Posterior vena cava (tissue), 2 donors: ENCODE data around the gene RBM25. TPM values are rescaled to one million over a fixed set of nuclear protein-coding genes. Genes with fewer than 3 reads are reported as not detected.

Experiments used
- DNase-seq: peaks from one replicate; pipeline ENCODE4 v3.0.0-alpha.2; 2020; ENCODE audit warnings: low spot score
- intact Hi-C, 2 donors: fragments of 100-400 bp; cut with DNase I; formaldehyde crosslinking; loops; one replicate each; pipeline versions ENCODE4 v1.14.1 to v1.14.2; 2022 to 2023
- total RNA-seq, 2 donors: library from RNA; stranded (reverse); fragmentation: NEBNext Ultra II Directional; extraction: Animal tissue kit (Norgen Biotek cat#: 25700); gene quantifications; one replicate each; pipeline ENCODE4 v1.2.1, GENCODE V29; 2021
- donor health status: DM: yes; HTN: yes; CAD: no.
- donor health status: DM: yes; HTN: yes; CAD: no.

Gene RBM25
- total RNA-seq, 2 donors from 2014 or later, result 55.0 to 57.2 TPM

DNA sequence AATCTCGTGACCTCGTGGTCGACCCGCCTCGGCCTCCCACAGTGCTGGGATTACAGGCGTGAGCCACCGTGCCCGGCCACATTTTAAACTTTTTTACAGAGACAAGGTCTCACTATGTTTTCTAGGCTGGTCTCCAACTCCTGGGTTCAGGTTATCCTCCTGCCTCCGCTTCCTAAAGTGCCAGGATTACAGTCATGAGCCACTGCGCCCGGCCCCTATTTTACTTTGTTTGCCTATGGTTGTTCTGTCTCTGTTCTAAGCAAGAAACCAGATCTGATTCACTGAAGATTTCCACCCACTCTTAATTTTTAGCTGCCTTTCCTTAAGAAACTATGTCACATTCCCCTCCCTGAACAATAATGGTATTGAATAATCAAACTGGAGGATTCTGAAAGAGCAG lies 39.1 kb downstream of the RBM25 start:
- intact Hi-C loops, result no loop called here
- no peak for DNase-seq

DNA sequence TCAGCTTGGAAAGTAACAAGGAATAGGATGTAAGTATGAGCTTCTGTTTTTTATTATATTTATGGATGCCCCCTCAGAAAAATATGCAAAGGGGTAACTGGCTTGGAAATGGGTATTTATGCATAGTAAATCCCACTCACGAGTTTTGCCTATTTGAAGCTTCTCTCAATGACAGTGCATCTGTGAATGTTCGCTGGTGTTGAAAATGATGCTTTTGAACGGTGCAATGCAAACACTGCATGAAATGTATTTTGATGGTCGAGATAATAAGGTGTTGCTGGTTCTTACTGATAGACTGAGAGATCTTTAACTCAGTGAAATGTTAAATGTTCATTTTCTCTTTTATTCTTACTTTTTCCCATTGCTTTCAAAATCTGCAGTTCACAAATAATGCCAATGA lies 42.0 kb downstream of the RBM25 start:
- DNase-seq, result no peak
- intact Hi-C loops, result no loop called here

DNA sequence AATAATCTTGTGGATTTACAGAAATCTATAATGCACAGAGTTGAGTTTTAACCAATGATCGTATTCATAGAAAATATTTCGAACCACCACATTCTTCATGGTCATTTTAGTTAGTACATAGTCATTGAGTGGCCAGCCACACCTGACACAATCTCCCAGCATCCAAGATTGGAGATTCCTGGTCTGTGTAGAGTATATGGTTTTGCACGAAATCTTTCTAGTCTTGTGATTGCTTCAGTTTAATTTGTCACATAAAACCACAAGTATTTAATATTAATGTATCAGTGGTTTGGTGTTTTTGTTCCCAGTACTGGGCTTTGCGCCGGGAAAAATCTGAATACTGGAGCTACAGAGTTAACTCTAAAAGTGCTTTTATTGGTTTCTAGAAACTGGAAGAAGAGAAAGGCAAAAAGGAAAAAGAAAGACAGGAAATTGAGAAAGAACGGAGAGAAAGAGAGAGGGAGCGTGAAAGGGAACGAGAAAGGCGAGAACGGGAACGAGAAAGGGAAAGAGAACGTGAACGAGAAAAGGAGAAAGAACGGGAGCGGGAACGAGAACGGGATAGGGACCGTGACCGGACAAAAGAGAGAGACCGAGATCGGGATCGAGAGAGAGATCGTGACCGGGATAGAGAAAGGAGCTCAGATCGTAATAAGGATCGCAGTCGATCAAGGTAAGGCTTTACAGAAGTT lies 44.6 kb downstream of the RBM25 start:
- DNase-seq, result no peak
- intact Hi-C loops, result no loop called here

DNA sequence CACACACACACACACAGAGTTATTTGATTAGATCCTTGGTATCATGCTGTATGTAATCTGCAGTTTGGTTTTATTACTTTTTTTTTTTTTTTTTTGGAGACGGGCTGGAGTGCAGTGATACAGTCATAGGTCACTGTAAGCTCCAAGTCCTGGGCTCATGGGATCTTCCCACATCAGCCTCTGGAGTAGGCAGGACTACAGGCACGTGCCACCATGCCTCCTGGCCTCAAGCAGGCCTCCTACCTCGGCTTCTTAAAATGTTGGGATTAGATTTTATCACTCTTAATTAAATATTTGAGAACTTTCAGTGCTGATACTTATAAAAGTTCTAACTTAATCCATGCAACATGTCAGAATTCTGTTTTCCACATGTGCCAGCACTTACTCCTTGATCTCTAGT lies 46.7 kb downstream of the RBM25 start:
- DNase-seq, result no peak
- intact Hi-C loops, result no loop called here

DNA sequence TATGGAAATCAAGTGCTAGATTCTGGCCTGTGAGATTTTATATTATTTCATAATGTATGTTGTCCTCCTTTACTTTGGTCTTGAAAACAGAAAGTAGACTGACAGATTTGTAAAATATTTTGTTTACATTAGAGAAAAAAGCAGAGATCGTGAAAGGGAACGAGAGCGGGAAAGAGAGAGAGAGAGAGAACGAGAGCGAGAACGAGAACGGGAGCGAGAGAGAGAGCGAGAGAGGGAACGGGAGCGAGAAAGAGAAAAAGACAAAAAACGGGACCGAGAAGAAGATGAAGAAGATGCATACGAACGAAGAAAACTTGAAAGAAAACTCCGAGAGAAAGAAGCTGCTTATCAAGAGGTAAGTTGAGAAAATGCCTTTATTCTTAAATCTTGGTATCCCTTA lies 47.4 kb downstream of the RBM25 start:
- DNase-seq, result no peak
- intact Hi-C loops, result no loop called here

DNA sequence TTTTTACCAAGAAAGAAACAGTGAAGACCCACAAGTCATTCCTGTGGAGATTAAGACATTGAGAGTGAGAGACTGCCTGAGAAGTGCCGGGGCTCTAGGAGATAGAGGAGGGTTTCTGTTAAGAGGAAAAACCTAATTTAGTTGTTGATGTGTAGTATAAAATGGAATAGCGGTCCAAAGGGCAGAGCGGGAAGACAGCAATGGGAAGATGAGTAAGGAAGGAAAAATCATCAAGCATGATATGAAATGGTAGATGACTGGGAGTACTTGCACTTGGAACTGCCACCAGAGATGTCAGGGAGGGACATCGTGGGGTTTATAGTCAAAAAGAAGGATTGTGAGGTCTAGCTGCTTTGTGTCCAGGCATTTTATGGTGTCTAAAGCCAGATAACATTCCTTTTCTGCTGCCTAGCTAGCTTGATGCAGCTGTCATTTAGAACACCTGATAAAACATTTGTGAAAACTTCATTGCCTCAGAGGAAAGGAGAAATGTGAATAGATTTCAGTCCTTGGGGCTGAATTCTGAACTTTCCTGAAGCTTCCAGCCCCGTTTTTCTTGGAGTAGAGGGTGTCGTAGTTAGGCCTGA lies 57.8 kb downstream of the RBM25 start:
- intact Hi-C loops, result no loop called here
- no peak for DNase-seq

DNA sequence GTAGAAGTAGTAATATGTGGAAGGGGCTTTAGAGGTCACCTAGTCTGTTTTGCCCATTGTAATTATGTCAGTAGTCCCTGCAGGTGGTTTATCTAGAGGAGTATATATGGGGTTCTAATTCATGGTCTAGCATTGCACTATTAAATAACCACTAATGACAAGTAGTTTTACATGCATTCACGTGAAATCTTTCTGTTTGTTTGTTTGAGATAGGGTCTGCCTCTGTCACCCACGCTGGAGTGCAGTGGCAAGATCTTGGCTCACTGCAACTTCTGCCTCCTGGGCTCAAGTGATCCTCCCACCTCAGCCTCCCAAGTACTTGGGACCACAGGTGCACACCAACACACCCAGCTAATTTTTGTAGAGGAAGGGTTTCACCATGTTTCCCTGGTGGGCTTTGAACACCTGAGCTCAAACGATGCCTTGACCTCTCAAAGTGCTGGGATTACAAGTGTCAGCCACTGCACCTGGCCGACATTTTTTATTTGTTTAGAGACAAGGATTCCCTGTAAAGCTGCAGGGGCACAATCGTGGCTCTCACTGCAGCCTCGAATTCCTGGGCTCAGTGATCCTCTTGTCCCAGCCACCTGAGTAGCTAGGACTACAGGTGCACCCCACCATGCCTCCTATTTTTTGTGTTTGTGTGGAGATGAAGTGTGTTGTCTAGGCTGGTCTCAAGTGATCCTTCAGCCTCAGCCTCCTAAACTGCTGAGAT lies 66.0 kb downstream of the RBM25 start:
- intact Hi-C loops, result no loop called here
- DNase-seq, result no peak

DNA sequence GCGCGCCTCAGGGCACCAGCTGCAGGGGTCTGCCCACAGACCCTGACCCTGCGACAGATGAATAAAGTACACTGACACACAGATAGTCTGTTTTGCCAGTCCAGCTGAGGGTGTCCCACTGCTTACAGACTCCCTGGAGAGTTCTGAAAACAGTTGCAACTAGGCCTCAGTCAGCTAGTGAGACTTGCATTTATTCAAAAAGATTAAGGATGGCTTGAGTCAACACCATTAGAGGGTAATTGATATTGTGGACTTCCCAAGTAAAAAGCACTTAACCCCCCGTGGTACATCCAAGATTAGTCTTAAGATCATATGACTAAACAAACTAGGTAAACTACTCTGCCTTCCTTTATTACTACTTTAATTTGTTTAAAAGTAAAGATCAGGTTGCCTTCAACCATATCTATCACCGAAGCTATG lies 66.8 kb downstream of the RBM25 start:
- DNase-seq, result no peak
- intact Hi-C loops, result loop anchor here in 1 of 2 donors (1.0 kb wide), 1 partner anchor 17 kb away; no protein-coding TSS in a partner anchor

DNA sequence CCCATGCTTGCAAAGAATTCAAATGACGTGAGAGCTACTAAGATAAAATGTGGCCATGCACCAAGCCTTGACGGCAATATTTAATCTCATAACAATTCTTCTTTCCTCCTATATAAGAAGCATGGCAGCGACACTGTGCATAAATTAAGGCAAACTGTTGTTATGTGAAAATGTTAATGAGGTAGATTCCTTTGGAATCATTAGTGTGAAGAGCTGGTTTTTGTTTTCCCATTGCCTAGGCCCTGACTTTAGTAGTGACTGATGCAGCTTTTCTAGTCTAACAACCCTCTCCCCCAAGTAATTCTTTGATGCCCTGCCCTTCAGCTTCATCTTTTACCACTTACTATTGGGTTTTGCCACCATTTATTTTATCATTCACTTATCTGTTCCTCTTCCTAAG lies 67.4 kb downstream of the RBM25 start:
- intact Hi-C loops, result loop anchor here in 1 of 2 donors (1.0 kb wide), 1 partner anchor 17 kb away; no protein-coding TSS in a partner anchor
- no peak for DNase-seq

DNA sequence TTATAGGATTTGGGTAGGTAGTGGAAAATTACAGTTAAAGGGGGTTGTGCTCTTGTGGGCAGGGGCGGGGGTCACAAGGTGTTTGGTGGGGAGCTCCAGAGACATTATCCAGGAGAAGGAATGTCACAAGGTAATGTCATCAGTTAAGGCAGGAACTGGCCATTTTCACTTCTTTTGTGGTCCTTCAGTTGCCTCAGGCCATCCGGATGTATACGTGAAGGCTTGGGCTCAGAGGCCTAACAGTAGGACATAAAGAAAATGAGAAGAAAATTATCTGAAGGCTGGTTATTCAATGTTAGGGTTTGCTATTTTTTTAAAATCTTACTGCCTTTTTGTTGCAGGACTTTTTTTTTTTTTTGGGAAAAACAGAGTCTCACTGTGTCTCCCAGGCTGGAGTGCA lies 75.5 kb downstream of the RBM25 start:
- intact Hi-C loops, result no loop called here

DNA sequence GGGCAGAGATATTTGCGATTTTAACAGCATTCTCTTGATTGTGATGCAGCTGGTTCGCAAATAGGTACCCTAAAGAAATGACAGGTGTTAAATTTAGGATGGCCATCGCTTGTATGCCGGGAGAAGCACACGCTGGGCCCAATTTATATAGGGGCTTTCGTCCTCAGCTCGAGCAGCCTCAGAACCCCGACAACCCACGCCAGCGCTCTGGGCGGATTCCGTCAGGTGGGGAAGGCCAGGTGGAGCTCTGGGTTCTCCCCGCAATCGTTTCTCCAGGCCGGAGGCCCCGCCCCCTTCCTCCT lies 77.7 kb downstream of the RBM25 start:
- no peak for DNase-seq
- intact Hi-C loops, result no loop called here

More for the DNA sequence above, 75.5 kb downstream of the RBM25 start:
- DNase-seq, result no peak

DNA sequence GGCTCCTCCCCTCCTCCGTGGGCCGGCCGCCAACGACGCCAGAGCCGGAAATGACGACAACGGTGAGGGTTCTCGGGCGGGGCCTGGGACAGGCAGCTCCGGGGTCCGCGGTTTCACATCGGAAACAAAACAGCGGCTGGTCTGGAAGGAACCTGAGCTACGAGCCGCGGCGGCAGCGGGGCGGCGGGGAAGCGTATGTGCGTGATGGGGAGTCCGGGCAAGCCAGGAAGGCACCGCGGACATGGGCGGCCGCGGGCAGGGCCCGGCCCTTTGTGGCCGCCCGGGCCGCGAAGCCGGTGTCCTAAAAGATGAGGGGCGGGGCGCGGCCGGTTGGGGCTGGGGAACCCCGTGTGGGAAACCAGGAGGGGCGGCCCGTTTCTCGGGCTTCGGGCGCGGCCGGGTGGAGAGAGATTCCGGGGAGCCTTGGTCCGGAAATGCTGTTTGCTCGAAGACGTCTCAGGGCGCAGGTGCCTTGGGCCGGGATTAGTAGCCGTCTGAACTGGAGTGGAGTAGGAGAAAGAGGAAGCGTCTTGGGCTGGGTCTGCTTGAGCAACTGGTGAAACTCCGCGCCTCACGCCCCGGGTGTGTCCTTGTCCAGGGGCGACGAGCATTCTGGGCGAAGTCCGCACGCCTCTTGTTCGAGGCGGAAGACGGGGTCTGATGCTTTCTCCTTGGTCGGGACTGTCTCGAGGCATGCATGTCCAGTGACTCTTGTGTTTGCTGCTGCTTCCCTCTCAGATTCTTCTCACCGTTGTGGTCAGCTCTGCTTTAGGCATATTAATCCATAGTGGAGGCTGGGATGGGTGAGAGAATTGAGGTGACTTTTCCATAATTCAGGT lies 78.3 kb downstream of the RBM25 start, which contains the start of gene PSEN1:
PSEN1 (plus strand) TSS at position 121 of the 839 bp plus-strand sequence. CDS start 11,513 bp downstream, outside the sequence.
- intact Hi-C loops, result no loop called here
- DNase-seq, result peak; percentile 99

DNA sequence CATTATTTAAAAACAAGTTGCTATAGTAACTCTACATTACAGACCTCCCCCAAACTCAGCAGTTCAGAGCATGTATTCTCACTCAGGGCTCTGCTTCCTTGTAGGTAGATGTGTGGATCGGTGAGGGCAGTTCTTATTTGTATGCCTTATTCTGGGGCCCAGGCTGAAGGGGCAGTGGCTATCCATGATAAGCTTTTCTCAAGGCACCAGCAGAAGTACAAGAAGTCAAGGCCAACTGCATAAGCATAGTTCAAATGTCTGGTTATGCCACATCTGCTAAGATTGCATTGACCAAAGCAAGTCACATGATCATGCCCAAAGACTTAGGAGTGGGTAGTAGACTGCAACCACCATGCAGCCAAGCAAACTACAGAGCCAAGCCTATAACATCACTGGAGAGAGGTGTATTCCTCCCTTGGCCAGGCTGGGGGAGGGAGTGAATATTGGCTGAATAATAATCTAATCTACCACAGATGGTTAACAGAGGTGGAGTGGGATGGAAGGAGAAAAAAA lies 82.5 kb downstream of the RBM25 start:
- intact Hi-C loops, result no loop called here
- DNase-seq, result no peak

DNA sequence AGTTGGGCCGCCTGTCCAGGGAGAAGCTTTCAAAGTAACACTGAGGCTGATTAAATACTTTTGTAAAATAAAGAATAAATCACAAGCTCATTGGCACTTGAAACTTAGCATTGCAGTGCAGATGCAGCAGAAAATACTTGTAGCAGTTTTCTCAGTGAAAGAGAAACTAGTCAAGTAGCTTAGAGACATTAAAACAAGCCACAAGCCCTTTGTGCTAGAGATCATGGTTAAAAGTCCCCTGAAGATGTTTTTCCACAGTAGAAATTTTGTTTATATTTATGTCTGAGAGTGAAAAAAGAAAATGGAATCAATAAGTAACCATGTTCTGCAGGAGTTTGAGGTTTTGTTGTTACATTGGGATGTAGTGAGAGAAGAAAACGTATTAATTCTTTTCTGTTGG lies 83.9 kb downstream of the RBM25 start:
- no peak for DNase-seq
- intact Hi-C loops, result no loop called here

DNA sequence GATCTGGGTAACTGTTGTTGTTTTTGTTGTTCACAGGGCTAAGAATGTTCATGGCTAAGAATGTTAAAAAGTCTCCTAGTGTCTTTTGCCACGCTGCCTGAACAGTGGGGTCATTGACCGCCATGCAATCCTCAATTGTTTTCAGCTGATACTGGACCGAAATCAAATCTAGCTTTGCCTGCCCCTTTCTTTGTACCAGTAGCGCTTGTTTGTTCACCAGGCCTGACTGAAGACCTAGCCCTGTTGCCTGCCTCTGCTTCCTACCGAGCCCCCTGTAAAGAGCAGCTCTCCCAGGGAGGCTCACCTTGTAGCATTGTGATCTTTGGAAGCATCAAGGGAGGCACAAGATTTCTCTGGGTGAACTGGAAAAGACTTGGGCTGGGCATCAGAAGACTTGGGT lies 84.7 kb downstream of the RBM25 start:
- no peak for DNase-seq
- intact Hi-C loops, result no loop called here

DNA sequence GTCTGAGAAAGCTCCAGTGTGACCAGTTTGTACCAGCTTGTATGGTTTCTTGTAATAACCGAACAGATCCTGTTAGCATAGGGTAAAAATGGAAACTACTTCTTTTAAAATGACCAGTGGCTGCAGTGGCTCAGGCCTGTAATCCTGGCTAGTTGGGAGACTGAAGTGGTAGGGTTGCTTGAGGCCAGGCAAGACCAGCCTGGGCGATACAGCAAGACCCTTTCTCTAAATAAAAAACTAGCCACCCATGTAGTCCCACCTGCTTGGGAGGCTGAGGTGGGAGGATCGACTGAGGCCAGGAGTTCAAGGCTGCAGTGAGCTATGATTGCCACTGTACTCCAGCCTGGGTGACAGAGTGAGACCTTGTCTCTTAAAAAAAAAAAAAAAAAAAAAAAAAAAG lies 85.3 kb downstream of the RBM25 start:
- intact Hi-C loops, result no loop called here
- no peak for DNase-seq

DNA sequence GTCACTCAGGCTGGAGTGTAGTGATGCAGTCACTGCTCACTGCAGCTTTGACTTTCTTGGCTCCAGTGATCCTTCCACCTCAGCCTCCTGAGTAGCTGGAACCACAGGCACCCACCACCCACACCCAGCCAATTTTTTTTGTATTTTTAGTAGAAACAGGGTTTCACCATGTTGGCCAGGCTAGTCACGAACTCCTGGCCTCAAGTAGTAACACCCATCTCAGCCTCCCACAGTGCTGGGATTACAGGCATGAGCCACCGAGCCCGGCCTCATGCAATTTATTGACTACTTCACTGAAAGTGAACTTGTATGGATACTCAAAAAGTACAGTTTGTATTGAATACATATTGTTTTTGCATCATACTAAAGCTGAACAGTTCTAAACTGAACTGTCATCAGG lies 87.0 kb downstream of the RBM25 start:
- intact Hi-C loops, result no loop called here
- no peak for DNase-seq

DNA sequence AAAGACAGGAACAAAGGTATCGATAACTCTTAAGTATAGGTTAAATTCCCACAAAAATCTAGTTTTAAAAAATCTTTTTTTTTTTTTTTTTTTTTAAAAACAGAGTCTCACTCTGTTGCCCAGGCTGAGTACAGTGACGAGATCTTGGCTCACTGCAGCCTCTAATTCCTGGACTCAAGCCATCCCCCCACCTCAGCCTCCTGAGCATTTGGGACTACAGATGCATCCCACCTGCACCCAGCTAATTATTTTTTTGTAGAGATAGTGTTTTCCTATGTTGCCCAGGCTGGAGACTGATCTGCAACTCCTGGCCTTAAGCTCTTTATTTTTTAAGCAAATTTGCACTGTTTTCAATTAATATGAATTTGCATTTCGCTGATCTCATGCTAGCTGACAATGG lies 87.8 kb downstream of the RBM25 start:
- DNase-seq, result no peak
- intact Hi-C loops, result no loop called here

DNA sequence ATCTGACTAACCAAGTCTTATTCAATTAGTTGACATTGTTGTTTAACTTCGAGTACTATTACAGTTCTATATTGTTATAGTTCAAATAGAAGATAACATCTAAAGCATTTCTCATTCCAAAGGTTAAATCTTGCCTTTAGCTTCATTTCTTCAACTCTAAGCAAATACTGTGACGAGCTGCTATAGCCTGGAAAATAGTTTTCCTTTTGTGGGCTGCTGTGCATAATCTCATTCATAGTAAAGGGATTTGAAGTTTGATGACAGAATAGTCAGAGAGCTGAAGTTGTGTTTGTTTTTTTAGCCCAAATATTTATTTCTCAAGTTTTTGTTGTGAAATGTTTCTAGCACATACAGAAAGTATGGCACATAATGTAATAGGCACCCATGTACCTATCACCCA lies 91.4 kb downstream of the RBM25 start:
- intact Hi-C loops, result no loop called here
- DNase-seq, result no peak

DNA sequence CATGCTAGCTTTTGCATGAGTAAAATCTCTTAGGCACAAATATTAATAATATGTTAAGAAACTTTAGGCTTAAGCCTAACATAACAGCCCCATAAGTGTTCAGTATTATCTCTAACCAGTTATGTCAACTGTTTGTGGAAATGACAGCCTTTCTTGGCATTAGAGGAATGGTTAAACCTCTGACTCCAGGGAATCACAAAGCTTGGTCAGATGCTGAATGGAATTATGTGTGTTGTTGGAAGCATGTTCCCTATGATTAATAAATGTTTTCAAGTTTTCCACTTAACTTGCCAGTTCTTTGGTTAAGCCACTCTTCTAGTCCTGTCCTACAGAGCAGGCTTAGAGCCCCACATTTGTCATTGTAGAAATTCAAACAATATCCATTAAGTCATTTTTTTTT lies 94.9 kb downstream of the RBM25 start:
- intact Hi-C loops, result no loop called here

More for the DNA sequence above, 94.9 kb downstream of the RBM25 start:
- DNase-seq, result no peak
